WTC11 (cell line): Measurements from ENCODE around the gene MED13. TPM values are rescaled to one million over a fixed set of nuclear protein-coding genes. Genes with fewer than 3 reads are reported as not detected.
A peak's percentile ranks its signal among the peaks of the same experiment; 100 is the strongest.

Experiments
- ATAC-seq: fragments of 200-7000 bp; cut with Tn5 transposase; 2 replicates; pipeline ENCODE4 v1.10.0; 2021; ENCODE audit warnings: mild to moderate bottlenecking, moderate library complexity
- CTCF ChIA-PET: fragments of 300-600 bp; sonication (Branson Sonifier 250); formaldehyde crosslinking; loops from one replicate; lab custom pipeline; 2021; ENCODE audit warnings: antibody characterized with exemption; lab: Charles Lee
- POLR2A ChIA-PET: fragments of 350-600 bp; sonication (Branson Sonifier 250); formaldehyde crosslinking; loops from one replicate; lab custom pipeline; 2021; ENCODE audit warnings: antibody characterized with exemption; lab: Charles Lee
- DNase-seq: peaks from one replicate; pipeline ENCODE4 v3.0.0; 2021; ENCODE audit warnings: low spot score
- H3K27ac Mint-ChIP-seq: 2 replicates; pipeline ENCODE4 v1.8.0; 2021; ENCODE audit warnings: mixed read lengths
- H3K27me3 Mint-ChIP-seq: 2 replicates; pipeline ENCODE4 v1.8.0; 2021; ENCODE audit warnings: low read depth, mild to moderate bottlenecking, moderate library complexity, mixed read lengths
- H3K36me3 Mint-ChIP-seq: 2 replicates; pipeline ENCODE4 v1.8.0; 2021; ENCODE audit warnings: mixed read lengths
- H3K4me1 Mint-ChIP-seq: 2 replicates; pipeline ENCODE4 v1.8.0; 2022; ENCODE audit warnings: mixed read lengths
- H3K4me3 Mint-ChIP-seq: 2 replicates; pipeline ENCODE4 v1.8.0; 2021; ENCODE audit warnings: mild to moderate bottlenecking, moderate library complexity, mixed read lengths
- H3K9me3 Mint-ChIP-seq: 2 replicates; pipeline ENCODE4 v1.8.0; 2021; ENCODE audit warnings: mixed read lengths
- FOXJ3 ChIP-seq: sonication (generic); formaldehyde crosslinking; IDR thresholded peaks from 2 replicates; pipeline ENCODE4 v1.9.0; 2021; ENCODE audit warnings: missing genetic modification reagents, mild to moderate bottlenecking, borderline replicate concordance
- GABPB1 ChIP-seq: sonication (generic); formaldehyde crosslinking; IDR thresholded peaks from 2 replicates; pipeline ENCODE4 v1.8.1; 2023; ENCODE audit warnings: mild to moderate bottlenecking, missing genetic modification reagents
- HMGA2 ChIP-seq: fragments of 250-450 bp; sonication (Bioruptor Pico); IDR thresholded peaks from 2 replicates; pipeline ENCODE4 v1.4.0; 2021; ENCODE audit warnings: mild to moderate bottlenecking, moderate library complexity
- JAZF1 ChIP-seq: fragments of 250-450 bp; sonication (Bioruptor Pico); IDR thresholded peaks from 2 replicates; pipeline ENCODE4 v1.9.0; 2021; ENCODE audit warnings: moderate library complexity, mild to moderate bottlenecking, inconsistent platforms
- JUN ChIP-seq: sonication (generic); formaldehyde crosslinking; IDR thresholded peaks from 2 replicates; pipeline ENCODE4 v1.8.0; 2023; ENCODE audit warnings: mild to moderate bottlenecking, missing genetic modification reagents
- NFATC4 ChIP-seq: fragments of 250-450 bp; sonication (Bioruptor Pico); IDR thresholded peaks from 2 replicates; pipeline ENCODE4 v1.9.0; 2021; ENCODE audit warnings: mild to moderate bottlenecking
- NR1H2 ChIP-seq: sonication (generic); formaldehyde crosslinking; IDR thresholded peaks from 2 replicates; pipeline ENCODE4 v1.9.0; 2021; ENCODE audit warnings: mild to moderate bottlenecking, moderate library complexity, missing genetic modification reagents
- NR2C2 ChIP-seq: sonication (generic); formaldehyde crosslinking; IDR thresholded peaks from 2 replicates; pipeline ENCODE4 v1.8.0; 2022; ENCODE audit warnings: mild to moderate bottlenecking, missing genetic modification reagents
- NR3C1 ChIP-seq: sonication (generic); formaldehyde crosslinking; conservative IDR thresholded peaks from 2 replicates; pipeline ENCODE4 v1.8.1; 2023; ENCODE audit warnings: low read depth, mild to moderate bottlenecking, missing genetic modification reagents
- OVOL2 ChIP-seq: fragments of 250-450 bp; sonication (Bioruptor Pico); IDR thresholded peaks from 2 replicates; pipeline ENCODE4 v1.9.0; 2021; ENCODE audit warnings: mild to moderate bottlenecking, borderline replicate concordance
- TEAD4 ChIP-seq: sonication (generic); formaldehyde crosslinking; IDR thresholded peaks from 2 replicates; pipeline ENCODE4 v1.8.0; 2022; ENCODE audit warnings: mild to moderate bottlenecking, missing genetic modification reagents
- ZNF317 ChIP-seq: sonication (generic); formaldehyde crosslinking; IDR thresholded peaks from 2 replicates; pipeline ENCODE4 v1.8.1; 2023; ENCODE audit warnings: low read depth, mild to moderate bottlenecking, moderate library complexity, missing genetic modification reagents, borderline replicate concordance
- total RNA-seq: library from RNA; stranded (reverse); gene quantifications from 3 replicates; pipeline ENCODE4 v1.2.3, GENCODE V29; 2021
- TF ChIP-seq, protein P1 (sequence below): sonication (generic); formaldehyde crosslinking; IDR thresholded peaks from 2 replicates; pipeline ENCODE4 v1.8.1; 2023; ENCODE audit warnings: mild to moderate bottlenecking, missing genetic modification reagents, borderline replicate concordance
- TF ChIP-seq, protein P2 (sequence below): sonication (generic); formaldehyde crosslinking; IDR thresholded peaks from 2 replicates; pipeline ENCODE4 v1.8.1; 2023; ENCODE audit warnings: mild to moderate bottlenecking, missing genetic modification reagents
- TF ChIP-seq, protein P3 (sequence below): fragments of 250-450 bp; sonication (Bioruptor Pico); IDR thresholded peaks from 2 replicates; pipeline ENCODE4 v1.9.0; 2021; ENCODE audit warnings: moderate library complexity, mild to moderate bottlenecking, inconsistent platforms, borderline replicate concordance
- TF ChIP-seq, protein P4 (sequence below): fragments of 250-450 bp; sonication (Bioruptor Pico); conservative IDR thresholded peaks from 2 replicates; pipeline ENCODE4 v1.9.0; 2021; ENCODE audit warnings: mild to moderate bottlenecking
- TF ChIP-seq, protein P5 (sequence below): sonication (generic); formaldehyde crosslinking; IDR thresholded peaks from 2 replicates; pipeline ENCODE4 v1.8.1; 2022; ENCODE audit warnings: mild to moderate bottlenecking, missing genetic modification reagents, moderate library complexity, borderline replicate concordance
- TF ChIP-seq, protein P6 (sequence below): fragments of 250-450 bp; sonication (Bioruptor Pico); IDR thresholded peaks from 2 replicates; pipeline ENCODE4 v2.1.2; 2022; ENCODE audit warnings: mild to moderate bottlenecking, moderate library complexity
- TF ChIP-seq, protein P7 (sequence below): fragments of 250-450 bp; sonication (Bioruptor Pico); IDR thresholded peaks from 2 replicates; pipeline ENCODE4 v1.9.0; 2021; ENCODE audit warnings: mild to moderate bottlenecking
- TF ChIP-seq, protein P8 (sequence below): sonication (generic); formaldehyde crosslinking; IDR thresholded peaks from 2 replicates; pipeline ENCODE4 v1.8.1; 2022; ENCODE audit warnings: mild to moderate bottlenecking, moderate library complexity, missing genetic modification reagents

MED13 gene
- total RNA-seq, 1 experiment from 2014 or later, result 39.7 TPM

DNA sequence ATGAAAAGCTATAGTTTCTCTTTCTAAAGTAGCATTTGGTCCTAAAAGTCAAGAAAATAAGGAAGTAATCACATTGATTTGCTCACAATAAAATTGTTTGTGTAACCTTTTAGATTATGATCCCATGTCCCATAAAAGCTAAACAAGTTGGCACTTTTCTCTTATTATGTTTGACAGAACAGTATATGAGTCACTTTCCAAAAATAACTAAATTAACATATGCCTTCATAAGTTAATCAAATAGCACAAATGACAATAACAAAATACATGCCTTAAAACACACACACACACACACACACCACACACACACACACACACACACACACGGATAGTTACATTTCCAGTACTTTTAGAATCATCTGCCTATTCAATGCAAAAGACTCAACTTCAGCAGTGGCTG, 2.8 kb downstream of the MED13 start:
- ATAC-seq (no peak), DNase-seq (no peak)
- H3K9me3 Mint-ChIP-seq, result no peaks in the 10 kb centered on the region
- CTCF ChIA-PET, result interaction anchor here (1.7 kb wide), 1 partner anchor 47 kb away, joined by 6 read pairs; no protein-coding TSS in a partner anchor
- H3K36me3 Mint-ChIP-seq, result peaks cover 25% of the 10 kb centered on the region
- H3K4me1 Mint-ChIP-seq, result peaks cover 42% of the 10 kb centered on the region
- H3K27ac Mint-ChIP-seq, result peak overlapping the region; percentile 46; the same call in 1 of the 2 replicates
- H3K27me3 Mint-ChIP-seq, result no peaks in the 10 kb centered on the region
- TF ChIP-seq, protein P1, sequence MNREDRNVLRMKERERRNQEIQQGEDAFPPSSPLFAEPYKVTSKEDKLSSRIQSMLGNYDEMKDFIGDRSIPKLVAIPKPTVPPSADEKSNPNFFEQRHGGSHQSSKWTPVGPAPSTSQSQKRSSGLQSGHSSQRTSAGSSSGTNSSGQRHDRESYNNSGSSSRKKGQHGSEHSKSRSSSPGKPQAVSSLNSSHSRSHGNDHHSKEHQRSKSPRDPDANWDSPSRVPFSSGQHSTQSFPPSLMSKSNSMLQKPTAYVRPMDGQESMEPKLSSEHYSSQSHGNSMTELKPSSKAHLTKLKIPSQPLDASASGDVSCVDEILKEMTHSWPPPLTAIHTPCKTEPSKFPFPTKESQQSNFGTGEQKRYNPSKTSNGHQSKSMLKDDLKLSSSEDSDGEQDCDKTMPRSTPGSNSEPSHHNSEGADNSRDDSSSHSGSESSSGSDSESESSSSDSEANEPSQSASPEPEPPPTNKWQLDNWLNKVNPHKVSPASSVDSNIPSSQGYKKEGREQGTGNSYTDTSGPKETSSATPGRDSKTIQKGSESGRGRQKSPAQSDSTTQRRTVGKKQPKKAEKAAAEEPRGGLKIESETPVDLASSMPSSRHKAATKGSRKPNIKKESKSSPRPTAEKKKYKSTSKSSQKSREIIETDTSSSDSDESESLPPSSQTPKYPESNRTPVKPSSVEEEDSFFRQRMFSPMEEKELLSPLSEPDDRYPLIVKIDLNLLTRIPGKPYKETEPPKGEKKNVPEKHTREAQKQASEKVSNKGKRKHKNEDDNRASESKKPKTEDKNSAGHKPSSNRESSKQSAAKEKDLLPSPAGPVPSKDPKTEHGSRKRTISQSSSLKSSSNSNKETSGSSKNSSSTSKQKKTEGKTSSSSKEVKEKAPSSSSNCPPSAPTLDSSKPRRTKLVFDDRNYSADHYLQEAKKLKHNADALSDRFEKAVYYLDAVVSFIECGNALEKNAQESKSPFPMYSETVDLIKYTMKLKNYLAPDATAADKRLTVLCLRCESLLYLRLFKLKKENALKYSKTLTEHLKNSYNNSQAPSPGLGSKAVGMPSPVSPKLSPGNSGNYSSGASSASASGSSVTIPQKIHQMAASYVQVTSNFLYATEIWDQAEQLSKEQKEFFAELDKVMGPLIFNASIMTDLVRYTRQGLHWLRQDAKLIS (CRISPR knock-in tag), result no peak
- TF ChIP-seq JAZF1 (CRISPR knock-in tag) (no peak), NR1H2 (CRISPR knock-in tag) (no peak), FOXJ3 (CRISPR knock-in tag) (no peak), OVOL2 (CRISPR knock-in tag) (no peak), NR3C1 (CRISPR knock-in tag) (no peak), HMGA2 (CRISPR knock-in tag) (no peak), TEAD4 (CRISPR knock-in tag) (no peak), NR2C2 (CRISPR knock-in tag) (no peak), GABPB1 (CRISPR knock-in tag) (no peak)
- TF ChIP-seq, protein P2, sequence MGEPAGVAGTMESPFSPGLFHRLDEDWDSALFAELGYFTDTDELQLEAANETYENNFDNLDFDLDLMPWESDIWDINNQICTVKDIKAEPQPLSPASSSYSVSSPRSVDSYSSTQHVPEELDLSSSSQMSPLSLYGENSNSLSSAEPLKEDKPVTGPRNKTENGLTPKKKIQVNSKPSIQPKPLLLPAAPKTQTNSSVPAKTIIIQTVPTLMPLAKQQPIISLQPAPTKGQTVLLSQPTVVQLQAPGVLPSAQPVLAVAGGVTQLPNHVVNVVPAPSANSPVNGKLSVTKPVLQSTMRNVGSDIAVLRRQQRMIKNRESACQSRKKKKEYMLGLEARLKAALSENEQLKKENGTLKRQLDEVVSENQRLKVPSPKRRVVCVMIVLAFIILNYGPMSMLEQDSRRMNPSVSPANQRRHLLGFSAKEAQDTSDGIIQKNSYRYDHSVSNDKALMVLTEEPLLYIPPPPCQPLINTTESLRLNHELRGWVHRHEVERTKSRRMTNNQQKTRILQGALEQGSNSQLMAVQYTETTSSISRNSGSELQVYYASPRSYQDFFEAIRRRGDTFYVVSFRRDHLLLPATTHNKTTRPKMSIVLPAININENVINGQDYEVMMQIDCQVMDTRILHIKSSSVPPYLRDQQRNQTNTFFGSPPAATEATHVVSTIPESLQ (CRISPR knock-in tag), result no peak
- TF ChIP-seq, protein P3, sequence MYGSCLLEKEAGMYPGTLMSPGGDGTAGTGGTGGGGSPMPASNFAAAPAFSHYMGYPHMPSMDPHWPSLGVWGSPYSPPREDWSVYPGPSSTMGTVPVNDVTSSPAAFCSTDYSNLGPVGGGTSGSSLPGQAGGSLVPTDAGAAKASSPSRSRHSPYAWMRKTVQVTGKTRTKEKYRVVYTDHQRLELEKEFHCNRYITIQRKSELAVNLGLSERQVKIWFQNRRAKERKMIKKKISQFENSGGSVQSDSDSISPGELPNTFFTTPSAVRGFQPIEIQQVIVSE (CRISPR knock-in tag), result no peak
- TF ChIP-seq, protein P4, sequence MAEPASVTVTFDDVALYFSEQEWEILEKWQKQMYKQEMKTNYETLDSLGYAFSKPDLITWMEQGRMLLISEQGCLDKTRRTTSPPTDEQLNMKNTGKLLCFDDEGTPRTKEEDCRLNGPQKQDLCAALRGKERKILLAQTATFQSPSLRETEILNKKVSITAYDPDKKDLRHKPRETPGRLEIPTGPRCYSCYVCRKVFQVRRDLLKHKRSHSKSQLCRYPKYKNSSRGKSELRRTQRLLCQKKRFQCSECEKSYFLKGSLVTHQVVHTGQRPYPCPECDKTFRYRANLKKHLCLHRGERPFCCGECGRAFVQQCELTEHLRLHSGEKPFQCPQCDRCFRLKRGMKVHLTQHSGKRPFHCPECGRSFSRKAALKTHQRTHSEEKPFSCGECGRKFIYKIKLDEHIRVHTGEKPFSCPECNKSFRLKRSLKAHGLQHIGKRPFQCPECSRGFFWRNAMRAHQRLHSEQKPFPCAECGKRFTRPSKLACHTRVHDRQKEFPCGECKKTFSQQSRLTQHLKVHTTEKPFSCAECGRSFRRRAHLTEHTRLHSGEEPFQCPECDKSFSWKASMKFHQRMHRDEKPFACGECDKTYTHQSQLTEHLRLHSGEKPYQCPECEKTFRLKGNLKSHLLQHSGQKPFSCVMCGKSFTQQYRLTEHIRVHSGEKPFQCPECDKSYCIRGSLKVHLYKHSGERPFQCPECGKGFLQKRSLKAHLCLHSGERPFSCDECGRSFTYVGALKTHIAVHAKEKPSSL (CRISPR knock-in tag), result no peak
- TF ChIP-seq, protein P5, sequence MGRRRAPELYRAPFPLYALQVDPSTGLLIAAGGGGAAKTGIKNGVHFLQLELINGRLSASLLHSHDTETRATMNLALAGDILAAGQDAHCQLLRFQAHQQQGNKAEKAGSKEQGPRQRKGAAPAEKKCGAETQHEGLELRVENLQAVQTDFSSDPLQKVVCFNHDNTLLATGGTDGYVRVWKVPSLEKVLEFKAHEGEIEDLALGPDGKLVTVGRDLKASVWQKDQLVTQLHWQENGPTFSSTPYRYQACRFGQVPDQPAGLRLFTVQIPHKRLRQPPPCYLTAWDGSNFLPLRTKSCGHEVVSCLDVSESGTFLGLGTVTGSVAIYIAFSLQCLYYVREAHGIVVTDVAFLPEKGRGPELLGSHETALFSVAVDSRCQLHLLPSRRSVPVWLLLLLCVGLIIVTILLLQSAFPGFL (CRISPR knock-in tag), result no peak
- TF ChIP-seq, all 79 proteins: peak for 0
- H3K4me3 Mint-ChIP-seq, result peak overlapping the region; percentile 94
- POLR2A ChIA-PET, result no interaction called here

DNA sequence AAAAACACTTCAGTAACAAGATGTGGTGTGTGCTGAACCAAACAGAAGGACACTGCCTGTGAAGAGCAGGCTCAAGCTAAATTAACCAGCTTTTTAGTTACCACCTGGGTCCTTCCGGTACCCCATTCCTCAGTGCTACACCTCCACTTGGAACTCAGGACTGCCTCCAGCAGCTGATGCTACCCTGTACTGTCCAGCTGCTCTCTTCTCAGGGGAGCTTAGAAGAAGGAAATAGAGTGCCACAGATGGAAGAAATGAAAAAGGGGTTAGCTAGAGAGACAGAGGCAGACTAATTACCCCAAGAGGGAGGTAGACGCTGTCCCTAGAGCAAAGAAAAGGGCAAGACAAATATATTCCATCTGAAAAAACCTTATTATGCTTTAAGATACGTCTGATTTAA, 5.7 kb downstream of the MED13 start:
- CTCF ChIA-PET, result interaction anchor here (1.8 to 2.1 kb wide), 2 partner anchors 50 kb away, joined by 10 to 19 read pairs; no protein-coding TSS in a partner anchor
- TF ChIP-seq JAZF1 (CRISPR knock-in tag), result no peak
- TF ChIP-seq, protein P6, sequence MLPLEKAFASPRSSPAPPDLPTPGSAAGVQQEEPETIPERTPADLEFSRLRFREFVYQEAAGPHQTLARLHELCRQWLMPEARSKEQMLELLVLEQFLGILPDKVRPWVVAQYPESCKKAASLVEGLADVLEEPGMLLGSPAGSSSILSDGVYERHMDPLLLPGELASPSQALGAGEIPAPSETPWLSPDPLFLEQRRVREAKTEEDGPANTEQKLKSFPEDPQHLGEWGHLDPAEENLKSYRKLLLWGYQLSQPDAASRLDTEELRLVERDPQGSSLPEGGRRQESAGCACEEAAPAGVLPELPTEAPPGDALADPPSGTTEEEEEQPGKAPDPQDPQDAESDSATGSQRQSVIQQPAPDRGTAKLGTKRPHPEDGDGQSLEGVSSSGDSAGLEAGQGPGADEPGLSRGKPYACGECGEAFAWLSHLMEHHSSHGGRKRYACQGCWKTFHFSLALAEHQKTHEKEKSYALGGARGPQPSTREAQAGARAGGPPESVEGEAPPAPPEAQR (CRISPR knock-in tag), result no peak
- TF ChIP-seq, protein P7, sequence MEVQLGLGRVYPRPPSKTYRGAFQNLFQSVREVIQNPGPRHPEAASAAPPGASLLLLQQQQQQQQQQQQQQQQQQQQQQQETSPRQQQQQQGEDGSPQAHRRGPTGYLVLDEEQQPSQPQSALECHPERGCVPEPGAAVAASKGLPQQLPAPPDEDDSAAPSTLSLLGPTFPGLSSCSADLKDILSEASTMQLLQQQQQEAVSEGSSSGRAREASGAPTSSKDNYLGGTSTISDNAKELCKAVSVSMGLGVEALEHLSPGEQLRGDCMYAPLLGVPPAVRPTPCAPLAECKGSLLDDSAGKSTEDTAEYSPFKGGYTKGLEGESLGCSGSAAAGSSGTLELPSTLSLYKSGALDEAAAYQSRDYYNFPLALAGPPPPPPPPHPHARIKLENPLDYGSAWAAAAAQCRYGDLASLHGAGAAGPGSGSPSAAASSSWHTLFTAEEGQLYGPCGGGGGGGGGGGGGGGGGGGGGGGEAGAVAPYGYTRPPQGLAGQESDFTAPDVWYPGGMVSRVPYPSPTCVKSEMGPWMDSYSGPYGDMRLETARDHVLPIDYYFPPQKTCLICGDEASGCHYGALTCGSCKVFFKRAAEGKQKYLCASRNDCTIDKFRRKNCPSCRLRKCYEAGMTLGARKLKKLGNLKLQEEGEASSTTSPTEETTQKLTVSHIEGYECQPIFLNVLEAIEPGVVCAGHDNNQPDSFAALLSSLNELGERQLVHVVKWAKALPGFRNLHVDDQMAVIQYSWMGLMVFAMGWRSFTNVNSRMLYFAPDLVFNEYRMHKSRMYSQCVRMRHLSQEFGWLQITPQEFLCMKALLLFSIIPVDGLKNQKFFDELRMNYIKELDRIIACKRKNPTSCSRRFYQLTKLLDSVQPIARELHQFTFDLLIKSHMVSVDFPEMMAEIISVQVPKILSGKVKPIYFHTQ (CRISPR knock-in tag), result no peak
- TF ChIP-seq ZNF317 (CRISPR knock-in tag), result no peak
- TF ChIP-seq JUN (CRISPR knock-in tag), result no peak
- TF ChIP-seq NFATC4 (CRISPR knock-in tag), result no peak
- TF ChIP-seq, protein P8, sequence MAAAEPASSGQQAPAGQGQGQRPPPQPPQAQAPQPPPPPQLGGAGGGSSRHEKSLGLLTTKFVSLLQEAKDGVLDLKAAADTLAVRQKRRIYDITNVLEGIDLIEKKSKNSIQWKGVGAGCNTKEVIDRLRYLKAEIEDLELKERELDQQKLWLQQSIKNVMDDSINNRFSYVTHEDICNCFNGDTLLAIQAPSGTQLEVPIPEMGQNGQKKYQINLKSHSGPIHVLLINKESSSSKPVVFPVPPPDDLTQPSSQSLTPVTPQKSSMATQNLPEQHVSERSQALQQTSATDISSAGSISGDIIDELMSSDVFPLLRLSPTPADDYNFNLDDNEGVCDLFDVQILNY (CRISPR knock-in tag), result no peak

More for the DNA sequence above, 5.7 kb downstream of the MED13 start:
- peaks cover 50% of the 10 kb centered on the region for H3K4me1 Mint-ChIP-seq
- H3K27me3 Mint-ChIP-seq, result no peaks in the 10 kb centered on the region
- peak overlapping the region; percentile 40 for H3K27ac Mint-ChIP-seq
- POLR2A ChIA-PET, result no interaction called here
- no peaks in the 10 kb centered on the region for H3K9me3 Mint-ChIP-seq
- H3K4me3 Mint-ChIP-seq, result no peak overlapping the region
- ATAC-seq, result no peak
- DNase-seq, result no peak
- peaks cover 32% of the 10 kb centered on the region for H3K36me3 Mint-ChIP-seq
